Putamen (tissue), 1 donor: ENCODE data around the gene NR2C1.
"Not testable (repeated sequence)": the region's sequence is repeated elsewhere in the genome, so short reads cannot be mapped to it uniquely, and the experiment has no call there.

ENCODE experiments used
- DNase-seq: peaks from one replicate; pipeline ENCODE4 v3.0.0-alpha.2; 2016; ENCODE audit warnings: low spot score

Gene NR2C1

DNA sequence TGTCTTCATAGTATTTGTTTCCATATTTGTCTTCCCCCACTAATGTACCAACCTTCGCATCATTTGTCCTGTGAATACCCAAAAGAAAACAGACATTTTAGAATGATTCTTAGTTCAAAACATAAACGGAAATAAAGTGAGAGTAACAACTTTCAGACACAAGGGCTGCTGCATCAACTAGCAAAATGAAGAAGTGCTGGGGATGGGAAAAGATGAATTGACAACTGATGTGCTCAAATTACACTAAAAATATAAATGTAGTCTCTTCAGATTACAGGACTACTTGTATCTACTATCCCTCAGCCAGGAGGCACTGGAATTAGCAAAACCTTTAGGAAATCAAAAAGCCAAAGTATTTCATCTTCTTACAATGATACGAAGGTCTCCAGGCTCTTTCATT is 70.7 kb downstream of the NR2C1 start:
- DNase-seq, result no peak

DNA sequence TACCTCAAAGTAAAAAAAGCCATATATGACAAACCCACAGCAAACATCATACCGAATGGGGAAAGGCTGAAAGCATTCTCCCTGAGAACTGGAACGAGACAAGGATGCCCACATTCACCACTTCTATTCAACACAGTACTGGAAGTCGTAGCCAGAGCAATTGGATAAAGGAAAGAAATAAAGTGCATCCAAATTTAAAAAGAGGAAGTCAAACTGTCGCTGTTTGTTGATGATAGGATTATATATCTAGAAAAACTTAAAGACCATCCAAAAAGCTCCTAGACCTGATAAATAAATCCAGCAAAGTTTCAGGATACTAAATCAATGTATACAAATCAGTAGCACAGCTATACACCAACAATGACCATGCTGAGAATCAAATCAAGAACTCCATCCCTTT is 75.1 kb downstream of the NR2C1 start:
- no peak for DNase-seq

DNA sequence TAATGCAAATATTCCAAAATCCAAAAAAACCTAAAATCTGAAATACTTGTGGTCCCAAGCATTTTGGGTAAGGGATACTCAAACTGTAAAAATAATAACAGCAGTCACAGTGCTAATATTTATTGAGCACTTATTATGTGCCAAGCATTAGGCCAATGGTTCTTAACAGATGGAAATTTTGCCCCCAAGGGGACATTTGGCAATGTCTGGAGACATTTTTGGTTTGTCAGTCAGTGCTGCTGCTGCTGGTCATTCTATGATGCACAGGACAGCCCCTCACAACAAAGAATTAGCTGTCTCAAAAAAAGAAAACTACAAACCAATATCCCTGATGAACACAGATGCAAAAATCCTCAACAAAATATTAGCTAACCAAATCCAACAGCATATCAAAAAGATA is 75.7 kb downstream of the NR2C1 start:
- DNase-seq, result no peak

DNA sequence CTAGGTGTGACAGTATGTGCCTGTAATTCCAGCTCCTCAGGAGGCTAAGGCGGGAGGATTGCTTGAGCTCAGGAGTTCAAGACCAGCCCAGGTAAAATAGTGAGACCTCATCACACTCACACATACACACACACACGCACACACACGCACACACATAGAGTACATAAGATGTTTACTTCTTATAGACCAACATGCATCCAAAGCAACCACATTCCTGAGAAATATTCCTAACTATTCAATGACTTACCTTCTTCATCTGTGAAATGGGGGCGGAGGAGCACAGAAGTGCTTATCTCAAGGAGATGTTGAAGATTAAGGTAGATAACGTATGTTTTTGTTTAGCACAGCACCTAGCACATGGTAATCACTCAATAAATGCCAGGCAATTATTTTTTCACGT is 76.4 kb downstream of the NR2C1 start:
- no peak for DNase-seq

DNA sequence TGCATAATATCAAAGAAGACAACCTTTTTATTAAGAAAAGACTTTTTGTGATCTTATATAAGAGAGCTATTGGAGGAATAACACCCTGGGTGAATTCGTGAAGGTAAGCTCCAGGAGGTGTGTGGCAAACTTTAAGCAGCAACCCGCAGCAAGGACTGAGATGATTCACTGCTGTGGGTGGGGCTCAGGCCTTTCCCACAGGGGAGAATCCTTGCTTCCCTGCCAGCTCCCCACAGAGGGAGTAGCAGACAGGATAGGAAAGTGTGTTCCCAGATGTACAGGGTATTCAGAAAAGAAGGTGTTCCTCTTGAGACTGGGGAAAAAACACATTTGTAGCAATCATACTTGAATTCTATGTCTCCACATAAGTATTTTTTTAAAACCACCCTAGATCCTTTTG is 79.1 kb downstream of the NR2C1 start:
- peak; percentile 55 for DNase-seq

DNA sequence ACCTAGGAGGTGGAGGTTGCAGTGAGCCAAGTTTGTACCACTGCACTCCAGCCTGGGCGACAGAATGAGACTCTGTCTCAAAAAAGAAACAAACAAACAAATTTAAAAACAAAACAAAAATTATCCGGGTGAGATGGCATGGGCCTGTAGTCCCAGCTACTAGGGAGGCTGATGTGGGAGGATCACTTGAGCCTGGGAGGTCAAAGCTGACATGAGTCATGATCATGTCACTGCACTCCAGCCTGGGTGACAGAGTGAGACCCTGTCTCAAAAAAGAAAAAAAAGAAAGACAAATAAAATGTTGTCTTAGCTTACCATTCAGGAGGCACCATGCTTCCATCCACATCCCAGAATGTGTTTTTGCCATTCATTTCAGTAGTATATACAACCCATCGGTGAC is 79.6 kb downstream of the NR2C1 start:
- DNase-seq, result not testable (repeated sequence)

DNA sequence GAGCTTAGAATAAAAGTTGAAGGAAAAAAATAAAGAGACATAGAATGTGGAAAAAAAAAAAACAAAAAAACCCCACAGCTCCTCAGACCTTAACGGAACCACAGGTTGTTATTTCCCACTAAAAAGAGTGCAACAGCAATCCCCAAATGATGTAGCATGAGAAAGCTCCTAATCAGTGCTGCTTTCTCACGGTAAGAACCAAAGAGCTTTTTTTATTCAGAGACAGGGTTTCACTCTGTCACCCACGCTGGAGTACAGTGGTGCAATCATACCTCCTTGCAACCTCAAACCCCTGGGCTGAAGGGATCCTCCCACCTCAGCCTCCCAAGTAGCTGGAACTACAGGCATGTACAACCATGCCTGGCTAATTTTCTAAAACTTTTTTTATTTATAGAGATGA is 83.2 kb downstream of the NR2C1 start:
- no peak for DNase-seq

DNA sequence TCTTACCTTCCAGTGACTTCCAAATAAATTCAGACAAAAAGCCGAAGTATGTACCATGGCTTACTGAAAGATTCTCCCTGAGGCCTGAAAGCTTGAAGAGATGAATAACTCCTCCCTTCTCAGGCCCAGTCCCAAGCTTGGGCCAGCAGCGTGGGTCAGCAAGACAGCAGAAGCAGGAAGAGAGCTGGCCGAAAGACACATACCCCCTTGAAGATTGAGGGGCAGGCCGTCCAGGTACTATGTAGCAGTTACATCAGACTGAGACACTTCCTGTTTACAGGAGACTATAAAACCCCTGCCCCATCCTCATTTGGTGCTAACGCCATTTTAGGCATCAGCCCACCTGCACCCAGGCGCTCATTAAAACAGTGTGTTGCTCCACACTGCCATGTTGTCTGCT is 84.9 kb downstream of the NR2C1 start:
- DNase-seq, result no peak

DNA sequence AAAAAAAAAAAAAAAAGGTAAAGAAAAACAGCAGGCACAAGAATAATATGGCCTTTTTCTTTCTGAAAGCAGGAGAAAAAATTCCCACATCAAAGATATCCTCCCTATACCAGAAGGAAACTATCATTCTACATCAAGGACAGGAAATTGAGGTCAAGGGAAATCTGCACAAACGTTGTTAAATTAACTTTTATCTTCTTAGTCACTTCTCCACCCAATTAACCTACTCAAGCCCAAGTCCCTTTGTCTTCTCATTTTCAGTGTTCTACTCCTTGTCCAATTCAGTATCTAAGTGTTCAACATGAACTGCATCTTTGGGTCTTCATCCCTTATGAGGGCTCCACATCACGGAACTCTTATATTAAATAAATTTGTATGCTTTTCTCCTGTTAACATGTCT is 85.6 kb downstream of the NR2C1 start:
- DNase-seq, result no peak

DNA sequence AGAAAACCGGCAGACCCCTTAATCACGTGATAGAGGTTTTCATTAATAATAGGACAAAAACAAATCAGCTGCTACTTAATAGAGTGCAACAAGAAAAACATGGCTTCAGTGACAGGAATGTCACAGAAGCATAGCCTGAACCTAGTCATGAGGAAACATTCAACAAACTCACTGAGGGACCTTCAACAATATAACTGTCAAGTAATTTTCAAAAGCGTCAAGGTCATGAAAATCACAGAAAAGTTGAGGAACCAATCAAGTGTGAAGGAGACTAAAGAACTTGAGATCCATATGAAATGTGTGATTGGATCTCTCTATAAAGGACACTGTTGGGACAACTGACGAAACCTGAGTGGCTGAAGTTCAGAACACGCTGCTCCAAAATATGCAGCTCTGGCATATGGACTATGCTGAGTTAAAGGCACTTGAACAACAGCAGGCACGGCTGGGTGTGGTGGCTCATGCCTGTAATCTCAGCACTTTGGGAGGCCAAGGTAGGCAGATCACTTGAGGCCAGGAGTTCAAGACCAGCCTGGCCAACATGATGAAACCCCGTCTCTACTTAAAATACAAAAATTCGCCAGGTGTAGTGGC is 86.2 kb downstream of the NR2C1 start:
- no peak for DNase-seq

DNA sequence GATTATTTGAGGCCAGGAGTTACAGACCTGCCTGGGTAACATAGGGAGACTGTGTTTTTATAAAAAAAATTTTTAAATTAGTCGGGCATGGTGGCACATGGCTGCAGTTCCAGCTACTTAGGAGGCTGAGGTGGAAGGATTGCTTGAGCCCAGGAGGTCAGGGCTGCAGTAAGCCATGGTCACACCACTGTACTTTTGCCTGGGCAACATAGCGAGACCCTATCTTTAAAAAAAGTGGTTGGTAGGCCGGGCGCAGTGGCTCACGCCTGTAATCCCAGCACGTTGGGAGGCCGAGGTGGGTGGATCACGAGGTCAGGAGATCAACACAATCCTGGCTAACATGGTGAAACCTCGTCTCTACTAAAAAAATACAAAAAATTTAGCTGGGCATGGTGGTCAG is 88.3 kb downstream of the NR2C1 start:
- not testable (repeated sequence) for DNase-seq

DNA sequence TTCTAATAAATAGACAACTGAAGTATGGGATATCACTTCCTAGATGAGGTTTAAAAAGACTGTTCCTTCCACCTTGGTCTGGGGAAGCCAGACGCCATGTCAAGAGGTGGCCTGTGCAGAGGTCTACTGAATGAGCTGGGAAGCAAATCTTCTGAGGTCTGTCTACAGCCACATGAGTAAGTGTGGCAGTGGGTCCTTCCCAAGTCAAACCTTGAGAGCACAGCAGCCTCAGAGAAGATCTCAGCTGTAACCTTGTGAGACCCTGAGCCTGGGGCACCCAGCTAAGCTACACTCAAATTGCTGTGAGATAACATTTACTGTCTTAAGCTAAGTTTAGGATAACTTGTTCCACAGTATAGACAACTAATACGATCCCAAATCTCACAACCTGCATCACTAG is 90.1 kb downstream of the NR2C1 start:
- no peak for DNase-seq

DNA sequence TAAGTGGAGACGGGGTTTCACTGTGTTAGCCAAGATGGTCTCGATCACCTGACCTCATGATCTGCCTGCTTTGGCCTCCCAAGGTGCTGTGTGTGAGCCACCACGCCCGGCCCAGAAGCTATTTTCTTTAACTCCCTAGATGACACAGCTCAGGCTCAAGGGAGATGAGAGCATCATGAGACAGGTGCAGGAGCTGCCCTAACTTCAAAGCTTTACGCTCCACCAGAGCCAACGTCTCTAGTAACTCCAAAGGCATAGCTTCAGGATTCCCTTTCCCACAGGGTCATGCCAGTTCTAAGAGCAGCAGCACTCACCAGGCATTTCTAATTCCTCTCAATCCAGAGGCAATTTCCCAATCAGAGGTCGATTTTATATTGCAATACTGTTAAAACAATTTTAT is 91.0 kb downstream of the NR2C1 start:
- DNase-seq, result no peak

DNA sequence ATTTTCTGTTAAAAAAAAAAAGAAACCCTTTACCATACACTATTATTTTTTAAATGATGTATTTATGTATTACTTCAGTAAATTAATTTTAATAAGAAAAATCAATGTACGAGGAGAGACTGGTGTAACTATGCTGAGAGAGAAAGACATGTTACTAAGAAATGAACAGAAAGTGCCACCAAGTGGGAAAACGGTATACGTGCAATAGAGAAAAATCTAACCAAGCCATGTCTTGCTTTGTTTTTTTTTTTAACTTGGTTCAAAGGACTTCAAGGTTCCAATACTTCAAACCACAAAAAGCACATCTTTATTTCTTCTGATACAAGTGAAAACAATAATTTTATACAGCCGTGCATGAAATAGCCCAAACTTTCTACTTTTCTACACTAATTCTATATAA is 92.8 kb downstream of the NR2C1 start:
- DNase-seq, result peak; percentile 22

DNA sequence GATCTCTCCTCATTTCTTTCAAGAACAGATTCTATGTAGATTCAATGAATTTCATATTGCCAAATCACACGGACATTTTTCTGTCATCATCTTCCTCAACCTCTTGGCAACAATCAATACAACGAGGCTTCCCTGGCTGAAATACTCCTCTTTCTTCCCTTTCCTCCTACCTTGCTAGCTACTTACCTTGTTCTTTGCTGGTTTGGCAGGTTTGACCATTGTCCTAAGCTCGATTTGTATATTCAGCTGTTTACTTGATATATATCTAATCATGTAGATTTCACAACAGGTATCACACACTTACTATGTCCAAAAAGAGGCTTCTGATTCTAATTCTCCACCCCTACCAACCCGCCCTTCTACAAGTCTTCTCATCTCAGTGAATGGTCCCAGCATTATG is 93.5 kb downstream of the NR2C1 start:
- DNase-seq, result no peak

DNA sequence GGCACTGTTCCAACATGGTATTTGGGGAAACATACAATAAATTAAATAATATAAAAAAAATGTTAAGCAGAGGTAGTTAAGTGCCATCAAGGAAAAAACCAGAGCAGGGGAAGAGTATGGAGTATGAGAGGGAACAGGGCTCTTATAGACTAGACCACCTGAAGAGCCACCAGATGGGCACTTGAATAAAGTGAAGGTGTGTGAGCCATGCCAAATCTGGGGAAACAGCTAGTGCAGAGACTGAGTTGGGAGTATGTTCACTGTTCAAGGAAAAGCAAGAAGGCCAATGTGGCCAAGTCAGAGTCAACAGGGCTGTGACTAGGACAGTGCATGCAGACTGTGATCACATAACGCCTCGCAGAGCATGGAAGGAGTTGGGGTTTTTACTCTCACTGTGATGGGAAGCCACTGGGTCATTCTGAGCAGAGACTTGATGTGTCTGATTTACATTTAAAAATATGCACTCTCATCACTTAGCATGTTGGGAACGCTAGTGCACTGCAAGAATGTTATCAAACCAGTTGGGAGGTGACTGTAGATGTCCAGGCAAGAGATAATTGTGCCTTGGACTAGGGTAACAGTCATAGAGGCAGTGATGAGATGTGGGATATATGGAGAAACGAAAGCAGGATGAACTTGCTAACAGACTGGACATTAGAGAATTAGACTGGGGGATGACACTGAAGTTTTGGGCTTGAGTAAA is 95.5 kb downstream of the NR2C1 start:
- no peak for DNase-seq

DNA sequence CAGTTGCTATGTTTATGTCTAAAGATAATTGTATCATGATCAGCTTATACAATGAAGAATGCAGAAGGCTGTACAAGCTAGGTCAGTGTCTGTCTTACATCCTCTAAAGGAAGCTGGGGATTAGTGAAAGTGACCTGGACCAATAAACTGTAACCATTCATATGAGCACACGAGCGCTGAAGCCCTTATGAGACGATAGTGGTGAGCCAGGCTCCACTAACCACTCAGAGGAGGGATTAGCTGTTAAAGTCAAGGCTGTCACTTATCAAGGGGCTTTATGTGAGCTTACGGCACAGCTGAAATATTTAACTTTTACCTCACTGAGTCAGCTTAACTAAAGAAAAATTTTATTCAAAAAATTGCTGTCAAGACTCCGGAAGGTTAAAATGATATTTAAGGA is 100.2 kb downstream of the NR2C1 start:
- no peak for DNase-seq

DNA sequence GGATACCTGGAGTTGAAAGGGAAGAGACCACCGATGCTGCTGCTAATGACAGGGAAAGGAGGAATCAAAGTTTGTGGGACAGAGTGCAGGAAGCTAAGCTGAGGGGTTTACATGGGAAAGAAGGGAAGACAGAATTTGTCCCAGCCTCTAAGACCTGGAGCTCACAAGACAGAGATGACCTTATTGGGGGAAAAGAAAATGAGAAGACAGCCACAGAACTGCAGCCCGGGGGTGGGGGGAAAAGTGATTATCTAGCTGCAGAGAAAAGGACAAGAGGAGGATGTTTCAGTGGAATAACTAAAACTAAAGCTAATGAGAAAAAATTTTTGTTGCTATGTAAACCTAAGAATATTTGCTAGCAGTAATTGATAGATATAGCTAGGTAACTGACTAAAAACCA is 100.6 kb downstream of the NR2C1 start:
- no peak for DNase-seq

DNA sequence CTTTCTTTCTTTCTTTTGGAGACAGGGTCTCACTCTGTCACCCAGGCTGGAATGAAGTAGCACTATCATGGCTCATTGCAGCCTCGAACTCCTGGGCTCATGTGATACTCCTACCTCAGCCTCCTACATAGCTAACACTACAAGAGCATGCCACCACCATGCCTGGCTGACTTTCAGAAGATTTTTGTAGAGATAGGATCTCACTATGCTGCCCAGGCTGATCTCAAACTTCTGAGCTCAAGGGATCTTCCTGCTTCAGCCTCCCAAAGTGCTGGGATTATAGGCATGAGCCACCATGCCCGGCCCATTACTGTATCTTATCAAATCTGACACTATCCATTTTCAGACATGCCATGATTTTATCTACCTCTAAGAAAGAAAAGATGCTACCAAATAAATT is 101.5 kb downstream of the NR2C1 start:
- no peak for DNase-seq

DNA sequence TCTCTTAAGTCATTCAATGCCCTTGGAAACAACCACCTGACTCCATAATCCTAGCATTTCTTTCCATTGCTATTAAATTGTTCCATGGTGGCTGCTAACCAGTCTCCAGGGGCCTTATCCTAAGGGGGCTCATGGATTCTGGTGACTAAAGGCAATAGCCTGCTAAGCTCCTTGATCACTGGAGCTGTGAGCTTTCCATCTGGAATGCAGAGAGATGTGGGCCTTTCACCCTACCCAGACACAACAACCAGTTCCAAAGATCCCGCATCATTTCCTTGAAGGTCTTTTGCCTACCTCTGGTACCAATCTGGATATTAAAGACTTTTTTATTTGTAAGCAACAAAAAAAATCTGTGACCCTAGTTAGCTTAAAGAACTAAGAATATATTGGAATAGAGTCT is 102.9 kb downstream of the NR2C1 start:
- no peak for DNase-seq
